ENCODE measurements around the gene EML4.
A peak's percentile ranks its signal among the peaks of the same experiment; 100 is the strongest.

EML4 gene

GRCh38 chr2:42286268-42286946 lies 117.3 kb downstream of the EML4 start:
- peaks cover 22% of the 10 kb centered on the region for H3K4me1 Mint-ChIP-seq (ENCODE audit: low read depth)
- no peak overlapping the region for H3K4me3 Mint-ChIP-seq
- H3K27me3 Mint-ChIP-seq (ENCODE audit: low read depth) = no peaks in the 10 kb centered on the region
- H3K9me3 Mint-ChIP-seq = no peaks in the 10 kb centered on the region
- H3K36me3 Mint-ChIP-seq (ENCODE audit: low read depth) = peaks cover 46% of the 10 kb centered on the region
- no peak overlapping the region for H3K27ac Mint-ChIP-seq

GRCh38 chr2:42288811-42289210 lies 119.7 kb downstream of the EML4 start:
- Mint-ChIP-seq H3K9me3 (no peaks in the 10 kb centered on the region), H3K4me3 (no peak overlapping the region), H3K36me3 (ENCODE audit: low read depth) (peaks cover 45% of the 10 kb centered on the region), H3K27me3 (ENCODE audit: low read depth) (no peaks in the 10 kb centered on the region), H3K4me1 (ENCODE audit: low read depth) (peaks cover 22% of the 10 kb centered on the region), H3K27ac (no peak overlapping the region)

- Mint-ChIP-seq H3K36me3 (ENCODE audit: low read depth) (peaks cover 42% of the 10 kb centered on the region), H3K4me1 (ENCODE audit: low read depth) (peaks cover 22% of the 10 kb centered on the region), H3K27ac (no peak overlapping the region), H3K4me3 (no peak overlapping the region), H3K27me3 (ENCODE audit: low read depth) (no peaks in the 10 kb centered on the region), H3K9me3 (no peaks in the 10 kb centered on the region)
These were observed 120.1 kb downstream of the EML4 start for GRCh38 chr2:42289222-42289621.

GRCh38 chr2:42290005-42290404 lies 120.9 kb downstream of the EML4 start:
- Mint-ChIP-seq H3K4me1 (ENCODE audit: low read depth) (peaks cover 26% of the 10 kb centered on the region), H3K27ac (no peak overlapping the region), H3K36me3 (ENCODE audit: low read depth) (peaks cover 47% of the 10 kb centered on the region), H3K4me3 (no peak overlapping the region), H3K27me3 (ENCODE audit: low read depth) (no peaks in the 10 kb centered on the region), H3K9me3 (no peaks in the 10 kb centered on the region)

GRCh38 chr2:42293019-42293418 lies 123.9 kb downstream of the EML4 start:
- Mint-ChIP-seq H3K9me3 (no peaks in the 10 kb centered on the region), H3K27ac (no peak overlapping the region), H3K4me3 (no peak overlapping the region), H3K36me3 (ENCODE audit: low read depth) (peaks cover 58% of the 10 kb centered on the region), H3K27me3 (ENCODE audit: low read depth) (no peaks in the 10 kb centered on the region), H3K4me1 (ENCODE audit: low read depth) (peaks cover 36% of the 10 kb centered on the region)

- no peak overlapping the region for H3K4me3 Mint-ChIP-seq
- H3K4me1 Mint-ChIP-seq (ENCODE audit: low read depth) = peaks cover 41% of the 10 kb centered on the region
- peak overlapping the region; percentile 80 for H3K27ac Mint-ChIP-seq
- H3K36me3 Mint-ChIP-seq (ENCODE audit: low read depth) = peaks cover 61% of the 10 kb centered on the region
- no peaks in the 10 kb centered on the region for H3K27me3 Mint-ChIP-seq (ENCODE audit: low read depth)
- no peaks in the 10 kb centered on the region for H3K9me3 Mint-ChIP-seq
These were observed 127.1 kb downstream of the EML4 start for GRCh38 chr2:42296226-42296625.

- peaks cover 43% of the 10 kb centered on the region for H3K4me1 Mint-ChIP-seq (ENCODE audit: low read depth)
- peak overlapping the region; percentile 80 for H3K27ac Mint-ChIP-seq
- peaks cover 54% of the 10 kb centered on the region for H3K36me3 Mint-ChIP-seq (ENCODE audit: low read depth)
- H3K27me3 Mint-ChIP-seq (ENCODE audit: low read depth) = no peaks in the 10 kb centered on the region
- no peaks in the 10 kb centered on the region for H3K9me3 Mint-ChIP-seq
- H3K4me3 Mint-ChIP-seq = peak overlapping the region; percentile 23
These were observed 128.3 kb downstream of the EML4 start for GRCh38 chr2:42297322-42297936.

GRCh38 chr2:42298132-42298531 lies 129.0 kb downstream of the EML4 start:
- H3K4me1 Mint-ChIP-seq (ENCODE audit: low read depth) = peaks cover 43% of the 10 kb centered on the region
- no peaks in the 10 kb centered on the region for H3K27me3 Mint-ChIP-seq (ENCODE audit: low read depth)
- H3K9me3 Mint-ChIP-seq = no peaks in the 10 kb centered on the region
- no peak overlapping the region for H3K4me3 Mint-ChIP-seq
- peak overlapping the region; percentile 80 for H3K27ac Mint-ChIP-seq
- H3K36me3 Mint-ChIP-seq (ENCODE audit: low read depth) = peaks cover 57% of the 10 kb centered on the region

GRCh38 chr2:42298996-42299754 lies 130.0 kb downstream of the EML4 start:
- Mint-ChIP-seq H3K4me3 (no peak overlapping the region), H3K9me3 (no peaks in the 10 kb centered on the region), H3K4me1 (ENCODE audit: low read depth) (peaks cover 43% of the 10 kb centered on the region), H3K36me3 (ENCODE audit: low read depth) (peaks cover 61% of the 10 kb centered on the region), H3K27ac (peak overlapping the region; percentile 52), H3K27me3 (ENCODE audit: low read depth) (no peaks in the 10 kb centered on the region)

- no peaks in the 10 kb centered on the region for H3K27me3 Mint-ChIP-seq (ENCODE audit: low read depth)
- no peak overlapping the region for H3K27ac Mint-ChIP-seq
- no peak overlapping the region for H3K4me3 Mint-ChIP-seq
- no peaks in the 10 kb centered on the region for H3K9me3 Mint-ChIP-seq
- peaks cover 55% of the 10 kb centered on the region for H3K36me3 Mint-ChIP-seq (ENCODE audit: low read depth)
- H3K4me1 Mint-ChIP-seq (ENCODE audit: low read depth) = peaks cover 38% of the 10 kb centered on the region
These were observed 131.4 kb downstream of the EML4 start for GRCh38 chr2:42300527-42300926.

GRCh38 chr2:42303252-42303651 lies 134.1 kb downstream of the EML4 start:
- H3K27me3 Mint-ChIP-seq (ENCODE audit: low read depth) = no peaks in the 10 kb centered on the region
- H3K27ac Mint-ChIP-seq = no peak overlapping the region
- no peak overlapping the region for H3K4me3 Mint-ChIP-seq
- peaks cover 27% of the 10 kb centered on the region for H3K4me1 Mint-ChIP-seq (ENCODE audit: low read depth)
- H3K36me3 Mint-ChIP-seq (ENCODE audit: low read depth) = peaks cover 46% of the 10 kb centered on the region
- no peaks in the 10 kb centered on the region for H3K9me3 Mint-ChIP-seq

- Mint-ChIP-seq H3K36me3 (ENCODE audit: low read depth) (peaks cover 45% of the 10 kb centered on the region), H3K9me3 (no peaks in the 10 kb centered on the region), H3K4me3 (no peak overlapping the region), H3K27ac (no peak overlapping the region), H3K4me1 (ENCODE audit: low read depth) (peaks cover 21% of the 10 kb centered on the region), H3K27me3 (ENCODE audit: low read depth) (no peaks in the 10 kb centered on the region)
These were observed 135.0 kb downstream of the EML4 start for GRCh38 chr2:42304059-42304713.

GRCh38 chr2:42307180-42307579 lies 138.0 kb downstream of the EML4 start:
- no peaks in the 10 kb centered on the region for H3K9me3 Mint-ChIP-seq
- H3K27ac Mint-ChIP-seq = no peak overlapping the region
- peaks cover 14% of the 10 kb centered on the region for H3K4me1 Mint-ChIP-seq (ENCODE audit: low read depth)
- H3K4me3 Mint-ChIP-seq = no peak overlapping the region
- H3K36me3 Mint-ChIP-seq (ENCODE audit: low read depth) = peaks cover 35% of the 10 kb centered on the region
- no peaks in the 10 kb centered on the region for H3K27me3 Mint-ChIP-seq (ENCODE audit: low read depth)

GRCh38 chr2:42309366-42309765 lies 140.2 kb downstream of the EML4 start:
- Mint-ChIP-seq H3K4me1 (ENCODE audit: low read depth) (peaks cover 14% of the 10 kb centered on the region), H3K9me3 (no peaks in the 10 kb centered on the region), H3K36me3 (ENCODE audit: low read depth) (peaks cover 25% of the 10 kb centered on the region), H3K27me3 (ENCODE audit: low read depth) (no peaks in the 10 kb centered on the region), H3K27ac (no peak overlapping the region), H3K4me3 (no peak overlapping the region)
